NCI-H128 (cell line): ENCODE measurements around the gene MBD3L1.

ENCODE experiments used
- DNase-seq: peaks from one replicate; lab custom pipeline; 2025; ENCODE audit not compliant: unreplicated experiment; lab: John Stamatoyannopoulos, UW

Gene MBD3L1

GRCh38 chr19:8880868-8881488 lies 48.8 kb downstream of the MBD3L1 start:
- DNase-seq = no peak

GRCh38 chr19:8881512-8881911 lies 49.3 kb downstream of the MBD3L1 start:
- DNase-seq = no peak

- DNase-seq = no peak
Observed at GRCh38 chr19:8884416-8884815, 52.2 kb downstream of the MBD3L1 start.

GRCh38 chr19:8887364-8887763 lies 55.2 kb downstream of the MBD3L1 start:
- DNase-seq = no peak

- DNase-seq = no peak
Observed at GRCh38 chr19:8890260-8890659, 58.1 kb downstream of the MBD3L1 start.
